HFFc6 (cell line): ENCODE results near the gene VSTM2B. TPM values are rescaled to one million over a fixed set of nuclear protein-coding genes. Genes with fewer than 3 reads are reported as not detected.

Source experiments
- DNase-seq: peaks from one replicate; pipeline ENCODE4 v3.0.0-alpha.2; 2018
- H3K27ac Mint-ChIP-seq: 2 replicates; pipeline ENCODE4 v1.8.0; 2020; ENCODE audit warnings: mild to moderate bottlenecking, mixed read lengths
- H3K27me3 Mint-ChIP-seq: 2 replicates; pipeline ENCODE4 v1.8.0; 2021; ENCODE audit warnings: mild to moderate bottlenecking, moderate library complexity, mixed read lengths; ENCODE audit not compliant: insufficient read depth
- H3K36me3 Mint-ChIP-seq: 2 replicates; pipeline ENCODE4 v1.8.0; 2021; ENCODE audit warnings: low read depth, mixed read lengths
- H3K4me1 Mint-ChIP-seq: 2 replicates; pipeline ENCODE4 v1.8.0; 2020; ENCODE audit warnings: low read depth, mixed read lengths
- H3K4me3 Mint-ChIP-seq: 2 replicates; pipeline ENCODE4 v1.8.0; 2020; ENCODE audit warnings: mild to moderate bottlenecking, moderate library complexity, mixed read lengths
- H3K9me3 Mint-ChIP-seq: 2 replicates; pipeline ENCODE4 v1.8.0; 2020; ENCODE audit warnings: mild to moderate bottlenecking, mixed read lengths
- total RNA-seq, 6 experiments: library from RNA; stranded (reverse); fragmentation: NEBNext Ultra II Directional; extraction: Animal tissue kit (Norgen Biotek cat#: 25700); gene quantifications; 2 replicates in 1 of 6; 3 replicates in 5 of 6; pipeline ENCODE4 v1.2.3, GENCODE V29; 2021
- TF ChIP-seq, protein P1 (sequence below): fragments of 200-600 bp; sonication (generic); IDR thresholded peaks from 2 replicates; pipeline ENCODE4 v1.5.0; 2021; ENCODE audit warnings: antibody characterized with exemption, mild to moderate bottlenecking

The VSTM2B gene
- total RNA-seq, 6 experiments from 2014 or later = not detected

DNA sequence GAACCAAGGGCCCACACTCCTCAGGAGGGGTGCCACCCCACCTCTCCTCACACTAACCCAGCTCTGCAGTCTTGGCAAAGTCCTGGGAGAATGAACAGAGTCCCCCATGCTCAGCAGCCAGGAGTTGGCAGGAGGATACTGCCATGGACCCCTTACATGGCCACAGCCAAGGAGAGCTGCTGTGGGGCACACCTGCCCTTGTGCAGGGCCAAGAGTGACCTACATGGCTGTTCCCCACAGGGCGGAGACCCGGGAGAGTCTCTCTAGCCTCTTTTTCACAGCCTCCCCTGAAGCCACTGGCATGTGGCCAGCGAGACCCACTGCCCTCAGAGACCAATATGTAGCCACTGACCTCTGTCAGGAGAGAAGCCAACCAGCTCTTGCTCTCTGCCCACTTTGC lies 45.9 kb upstream of the VSTM2B start:
- no peak for DNase-seq
- H3K4me3 Mint-ChIP-seq = no peak overlapping the region
- H3K36me3 Mint-ChIP-seq = no peaks in the 10 kb centered on the region; the same call in 1 of the 2 replicates
- peaks cover 3% of the 10 kb centered on the region; the same call in 1 of the 2 replicates for H3K27me3 Mint-ChIP-seq
- H3K9me3 Mint-ChIP-seq = peaks cover 41% of the 10 kb centered on the region
- H3K4me1 Mint-ChIP-seq = no peaks in the 10 kb centered on the region
- no peak overlapping the region for H3K27ac Mint-ChIP-seq
- TF ChIP-seq, protein P1, sequence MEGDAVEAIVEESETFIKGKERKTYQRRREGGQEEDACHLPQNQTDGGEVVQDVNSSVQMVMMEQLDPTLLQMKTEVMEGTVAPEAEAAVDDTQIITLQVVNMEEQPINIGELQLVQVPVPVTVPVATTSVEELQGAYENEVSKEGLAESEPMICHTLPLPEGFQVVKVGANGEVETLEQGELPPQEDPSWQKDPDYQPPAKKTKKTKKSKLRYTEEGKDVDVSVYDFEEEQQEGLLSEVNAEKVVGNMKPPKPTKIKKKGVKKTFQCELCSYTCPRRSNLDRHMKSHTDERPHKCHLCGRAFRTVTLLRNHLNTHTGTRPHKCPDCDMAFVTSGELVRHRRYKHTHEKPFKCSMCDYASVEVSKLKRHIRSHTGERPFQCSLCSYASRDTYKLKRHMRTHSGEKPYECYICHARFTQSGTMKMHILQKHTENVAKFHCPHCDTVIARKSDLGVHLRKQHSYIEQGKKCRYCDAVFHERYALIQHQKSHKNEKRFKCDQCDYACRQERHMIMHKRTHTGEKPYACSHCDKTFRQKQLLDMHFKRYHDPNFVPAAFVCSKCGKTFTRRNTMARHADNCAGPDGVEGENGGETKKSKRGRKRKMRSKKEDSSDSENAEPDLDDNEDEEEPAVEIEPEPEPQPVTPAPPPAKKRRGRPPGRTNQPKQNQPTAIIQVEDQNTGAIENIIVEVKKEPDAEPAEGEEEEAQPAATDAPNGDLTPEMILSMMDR = no peak

DNA sequence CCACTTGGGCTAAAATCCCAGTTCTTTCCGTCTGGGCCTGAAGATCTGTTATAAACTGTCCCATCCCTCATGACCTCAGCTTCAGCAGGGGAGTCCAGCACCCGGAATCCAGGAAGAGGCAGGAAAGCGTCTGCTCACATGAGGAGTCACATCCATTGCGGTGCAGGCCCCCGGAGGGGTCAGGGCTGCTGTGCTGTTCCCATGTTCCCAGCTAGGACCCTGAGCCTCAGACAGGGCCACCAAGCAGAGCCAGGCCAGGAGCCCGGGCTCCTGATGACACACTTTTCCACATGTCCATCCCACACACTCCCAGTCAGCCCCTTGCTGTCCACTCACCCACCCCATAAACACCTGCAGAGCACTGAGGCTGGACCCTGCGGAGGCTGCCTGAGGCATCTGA lies 45.3 kb upstream of the VSTM2B start:
- Mint-ChIP-seq H3K4me1 (no peaks in the 10 kb centered on the region), H3K27me3 (peaks cover 1% of the 10 kb centered on the region; the same call in 1 of the 2 replicates), H3K27ac (no peak overlapping the region), H3K36me3 (no peaks in the 10 kb centered on the region; the same call in 1 of the 2 replicates), H3K9me3 (peaks cover 38% of the 10 kb centered on the region), H3K4me3 (no peak overlapping the region)
- DNase-seq = no peak
- TF ChIP-seq, protein P1 = no peak

DNA sequence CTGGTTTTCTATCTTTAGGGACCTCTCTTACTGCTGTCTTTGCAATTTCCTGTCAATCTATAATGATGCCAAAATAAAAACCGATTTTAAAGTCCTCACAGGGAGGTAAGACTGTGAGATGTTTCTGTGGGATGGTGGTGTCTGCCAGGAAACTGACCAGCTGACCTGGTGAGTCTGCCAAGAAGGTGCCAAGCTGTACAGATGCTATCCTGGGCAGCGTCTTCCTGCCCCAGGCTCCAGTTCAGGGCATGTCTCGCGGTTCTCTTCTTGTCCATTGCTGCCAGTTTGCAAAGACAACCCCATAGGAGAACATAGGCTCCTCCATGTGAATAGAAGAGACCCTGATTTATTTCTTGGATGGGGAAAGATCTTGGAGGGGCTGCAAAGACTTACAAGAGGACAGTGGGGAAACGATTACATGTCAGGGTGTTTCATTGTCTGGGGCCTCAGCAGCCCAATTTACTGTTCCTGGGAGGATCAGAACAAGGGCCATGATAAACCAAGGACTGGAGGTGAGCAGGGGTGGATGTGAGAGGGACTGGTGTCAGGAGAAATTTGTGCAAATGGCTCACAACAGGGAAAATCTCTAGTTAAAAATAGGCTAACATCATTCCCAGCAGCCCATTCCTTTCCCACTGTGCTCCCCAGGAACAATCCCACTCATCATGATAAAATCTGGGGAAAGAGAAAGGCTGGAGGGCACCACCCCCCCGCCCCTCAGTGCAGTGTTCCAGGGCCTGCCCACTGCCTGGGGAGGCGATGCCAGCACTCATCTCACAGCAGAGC lies 42.7 kb upstream of the VSTM2B start:
- H3K27ac Mint-ChIP-seq = no peak overlapping the region
- H3K4me3 Mint-ChIP-seq = no peak overlapping the region
- TF ChIP-seq, protein P1 = no peak
- peaks cover 33% of the 10 kb centered on the region for H3K9me3 Mint-ChIP-seq
- no peak for DNase-seq
- H3K4me1 Mint-ChIP-seq = no peaks in the 10 kb centered on the region
- H3K36me3 Mint-ChIP-seq = no peaks in the 10 kb centered on the region; the same call in 1 of the 2 replicates
- H3K27me3 Mint-ChIP-seq = peaks cover 1% of the 10 kb centered on the region; the same call in 1 of the 2 replicates

DNA sequence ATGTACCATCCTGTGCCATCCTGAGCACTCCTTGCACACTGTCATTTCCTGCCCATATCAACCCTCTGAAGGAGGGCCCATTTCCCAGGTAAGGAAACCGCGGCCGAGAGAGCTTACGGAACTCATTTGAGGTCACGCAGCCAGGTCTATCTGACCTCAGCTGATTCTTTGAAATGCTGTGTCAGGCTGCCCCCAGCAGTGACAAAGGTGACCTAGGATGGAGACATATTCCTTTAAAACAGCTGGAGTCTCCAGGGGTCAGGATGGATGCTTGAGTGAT lies 42.2 kb upstream of the VSTM2B start:
- H3K36me3 Mint-ChIP-seq = no peaks in the 10 kb centered on the region; the same call in 1 of the 2 replicates
- H3K27ac Mint-ChIP-seq = no peak overlapping the region
- peaks cover 1% of the 10 kb centered on the region; the same call in 1 of the 2 replicates for H3K27me3 Mint-ChIP-seq
- TF ChIP-seq, protein P1 = no peak
- H3K4me3 Mint-ChIP-seq = no peak overlapping the region
- H3K4me1 Mint-ChIP-seq = no peaks in the 10 kb centered on the region
- DNase-seq = no peak
- H3K9me3 Mint-ChIP-seq = peaks cover 32% of the 10 kb centered on the region

DNA sequence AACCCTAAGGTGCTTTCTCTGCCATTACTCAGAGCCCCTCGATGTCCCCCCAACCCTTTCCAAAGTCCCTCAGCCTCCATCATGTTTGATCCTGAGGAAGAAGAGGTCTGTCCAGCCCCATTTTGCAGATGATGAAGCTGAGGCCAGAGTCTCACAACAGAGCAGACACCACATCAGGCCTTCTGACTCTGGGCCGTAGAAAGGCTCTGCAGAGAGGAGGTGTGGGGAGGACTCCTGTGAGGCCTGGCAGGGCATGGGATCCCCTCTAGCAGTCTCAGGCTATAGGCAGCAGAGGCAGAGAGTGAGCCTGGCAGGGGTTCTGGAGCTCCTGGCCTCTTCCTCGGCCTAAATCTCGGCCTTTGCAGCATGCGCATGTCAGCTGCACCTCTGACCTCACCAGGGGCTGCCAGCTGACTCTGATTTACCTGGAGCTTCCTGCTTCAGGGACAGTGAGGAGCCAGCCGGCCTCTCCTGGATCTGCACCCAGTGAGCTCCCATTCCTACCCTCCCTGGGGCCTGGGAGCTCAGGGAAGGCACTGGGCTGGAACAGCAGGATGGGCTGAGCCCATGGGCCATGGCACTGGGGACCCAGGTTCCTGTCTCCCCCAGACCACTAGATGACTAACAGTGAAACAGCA lies 41.7 kb upstream of the VSTM2B start:
- peaks cover 32% of the 10 kb centered on the region for H3K9me3 Mint-ChIP-seq
- TF ChIP-seq, protein P1 = no peak
- no peak overlapping the region for H3K27ac Mint-ChIP-seq
- H3K27me3 Mint-ChIP-seq = peaks cover 1% of the 10 kb centered on the region; the same call in 1 of the 2 replicates
- no peaks in the 10 kb centered on the region for H3K4me1 Mint-ChIP-seq
- no peaks in the 10 kb centered on the region; the same call in 1 of the 2 replicates for H3K36me3 Mint-ChIP-seq
- DNase-seq = no peak
- H3K4me3 Mint-ChIP-seq = no peak overlapping the region
